ENCODE results near the gene CLEC16A. TPM values are rescaled to one million over a fixed set of nuclear protein-coding genes. Genes with fewer than 3 reads are reported as not detected.

Gene CLEC16A
- total RNA-seq, 1 donor from 2014 or later = 58.1 TPM

DNA sequence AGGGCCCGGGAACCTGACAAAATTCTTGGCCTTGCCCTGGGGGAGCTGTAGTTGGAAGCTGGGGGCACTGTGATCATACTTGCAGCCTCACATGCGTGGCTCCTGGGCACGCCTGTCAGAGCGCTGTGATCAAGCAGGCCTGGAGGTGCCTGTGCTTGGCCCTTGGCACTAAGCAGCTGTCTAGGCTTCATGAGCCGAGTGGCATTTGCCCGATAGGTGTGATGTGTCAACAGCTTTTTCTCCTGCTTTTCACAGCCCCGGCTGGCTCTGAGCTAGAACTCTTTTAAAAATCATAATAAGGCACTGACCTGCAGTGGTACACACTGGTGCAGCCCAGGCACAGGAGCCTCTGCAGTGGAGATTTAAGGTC is 197.9 kb downstream of the CLEC16A start:
- no peak overlapping the region for H3K27ac Mint-ChIP-seq (ENCODE audit: unreplicated experiment)
- H3K27me3 Mint-ChIP-seq (ENCODE audit: unreplicated experiment) = peaks cover 8% of the 10 kb centered on the region
- no peak for DNase-seq (ENCODE audit: low spot score)
- no peaks in the 10 kb centered on the region for H3K9me3 Mint-ChIP-seq (ENCODE audit: unreplicated experiment)
- H3K36me3 Mint-ChIP-seq (ENCODE audit: low read depth, unreplicated experiment) = peaks cover 17% of the 10 kb centered on the region
- no peak for TF ChIP-seq CTCF (IDR thresholded peaks at IDR 0.05; ENCODE audit: unreplicated experiment)
- H3K4me3 Mint-ChIP-seq (ENCODE audit: unreplicated experiment) = no peak overlapping the region
- H3K4me1 Mint-ChIP-seq (ENCODE audit: unreplicated experiment) = peaks cover 39% of the 10 kb centered on the region

GRCh38 chr16:11142951-11143350 is 198.6 kb downstream of the CLEC16A start:
- Mint-ChIP-seq H3K36me3 (ENCODE audit: low read depth, unreplicated experiment) (peaks cover 12% of the 10 kb centered on the region), H3K27me3 (ENCODE audit: unreplicated experiment) (peaks cover 8% of the 10 kb centered on the region), H3K9me3 (ENCODE audit: unreplicated experiment) (no peaks in the 10 kb centered on the region), H3K4me1 (ENCODE audit: unreplicated experiment) (peaks cover 34% of the 10 kb centered on the region), H3K4me3 (ENCODE audit: unreplicated experiment) (no peak overlapping the region), H3K27ac (ENCODE audit: unreplicated experiment) (no peak overlapping the region)
- TF ChIP-seq CTCF (IDR thresholded peaks at IDR 0.05; ENCODE audit: unreplicated experiment) = no peak
- no peak for DNase-seq (ENCODE audit: low spot score)

DNA sequence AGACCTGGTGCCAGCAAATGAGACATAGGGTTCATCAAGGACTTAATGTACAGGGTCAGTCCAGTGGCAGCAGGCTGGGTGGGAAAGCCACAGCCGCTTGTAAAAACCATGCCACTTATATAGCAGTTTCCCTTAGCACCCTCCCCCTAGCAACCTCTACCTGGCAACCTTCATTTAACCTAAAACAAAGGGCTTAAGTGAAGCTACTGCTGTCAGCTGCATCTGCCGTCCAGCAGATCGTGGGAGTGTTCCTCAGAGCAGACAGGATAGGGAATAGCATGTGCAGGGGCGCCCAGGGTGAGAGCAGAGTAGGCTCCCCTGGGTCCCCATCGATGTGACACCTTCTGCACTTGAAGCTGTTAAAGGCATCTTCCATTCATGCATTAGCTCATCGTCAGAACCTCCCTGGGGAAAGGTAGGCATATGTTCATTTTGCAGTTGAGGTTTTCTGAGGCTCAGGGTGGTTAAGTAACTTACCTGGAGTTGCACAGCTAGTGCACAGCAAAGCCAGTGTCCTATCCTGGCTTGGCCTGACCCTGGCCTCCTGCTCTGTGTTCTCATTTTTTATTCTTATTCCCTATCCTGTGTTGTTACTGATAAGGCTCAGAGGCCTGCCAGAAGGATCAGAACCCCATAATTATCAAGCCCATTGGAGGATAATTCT is 199.1 kb downstream of the CLEC16A start:
- no peak overlapping the region for H3K4me3 Mint-ChIP-seq (ENCODE audit: unreplicated experiment)
- H3K4me1 Mint-ChIP-seq (ENCODE audit: unreplicated experiment) = peaks cover 29% of the 10 kb centered on the region
- H3K36me3 Mint-ChIP-seq (ENCODE audit: low read depth, unreplicated experiment) = peaks cover 10% of the 10 kb centered on the region
- TF ChIP-seq CTCF (IDR thresholded peaks at IDR 0.05; ENCODE audit: unreplicated experiment) = no peak
- no peak for DNase-seq (ENCODE audit: low spot score)
- peaks cover 6% of the 10 kb centered on the region for H3K27me3 Mint-ChIP-seq (ENCODE audit: unreplicated experiment)
- H3K27ac Mint-ChIP-seq (ENCODE audit: unreplicated experiment) = no peak overlapping the region
- no peaks in the 10 kb centered on the region for H3K9me3 Mint-ChIP-seq (ENCODE audit: unreplicated experiment)

- Mint-ChIP-seq H3K36me3 (ENCODE audit: low read depth, unreplicated experiment) (peaks cover 14% of the 10 kb centered on the region), H3K9me3 (ENCODE audit: unreplicated experiment) (no peaks in the 10 kb centered on the region), H3K4me3 (ENCODE audit: unreplicated experiment) (no peak overlapping the region), H3K27ac (ENCODE audit: unreplicated experiment) (no peak overlapping the region), H3K27me3 (ENCODE audit: unreplicated experiment) (peaks cover 6% of the 10 kb centered on the region), H3K4me1 (ENCODE audit: unreplicated experiment) (peaks cover 27% of the 10 kb centered on the region)
- TF ChIP-seq CTCF (IDR thresholded peaks at IDR 0.05; ENCODE audit: unreplicated experiment) = no peak
- no peak for DNase-seq (ENCODE audit: low spot score)
These were observed 199.8 kb downstream of the CLEC16A start for GRCh38 chr16:11144122-11144521.

- peaks cover 15% of the 10 kb centered on the region for H3K4me1 Mint-ChIP-seq (ENCODE audit: unreplicated experiment)
- no peak overlapping the region for H3K27ac Mint-ChIP-seq (ENCODE audit: unreplicated experiment)
- H3K9me3 Mint-ChIP-seq (ENCODE audit: unreplicated experiment) = no peaks in the 10 kb centered on the region
- no peak for DNase-seq (ENCODE audit: low spot score)
- peaks cover 17% of the 10 kb centered on the region for H3K36me3 Mint-ChIP-seq (ENCODE audit: low read depth, unreplicated experiment)
- no peak for TF ChIP-seq CTCF (IDR thresholded peaks at IDR 0.05; ENCODE audit: unreplicated experiment)
- peaks cover 3% of the 10 kb centered on the region for H3K27me3 Mint-ChIP-seq (ENCODE audit: unreplicated experiment)
- H3K4me3 Mint-ChIP-seq (ENCODE audit: unreplicated experiment) = no peak overlapping the region
These were observed 200.9 kb downstream of the CLEC16A start for GRCh38 chr16:11145173-11145818.
